SHP77 treated with DMSO at 0.1 percent for 48 hours (cell line): ENCODE results near the gene PGLYRP4.
"Not testable (repeated sequence)": the region's sequence is repeated elsewhere in the genome, so short reads cannot be mapped to it uniquely, and the experiment has no call there.

ENCODE experiments used
- DNase-seq: peaks from one replicate; lab custom pipeline; 2025; lab: John Stamatoyannopoulos, UW

The PGLYRP4 gene

DNA sequence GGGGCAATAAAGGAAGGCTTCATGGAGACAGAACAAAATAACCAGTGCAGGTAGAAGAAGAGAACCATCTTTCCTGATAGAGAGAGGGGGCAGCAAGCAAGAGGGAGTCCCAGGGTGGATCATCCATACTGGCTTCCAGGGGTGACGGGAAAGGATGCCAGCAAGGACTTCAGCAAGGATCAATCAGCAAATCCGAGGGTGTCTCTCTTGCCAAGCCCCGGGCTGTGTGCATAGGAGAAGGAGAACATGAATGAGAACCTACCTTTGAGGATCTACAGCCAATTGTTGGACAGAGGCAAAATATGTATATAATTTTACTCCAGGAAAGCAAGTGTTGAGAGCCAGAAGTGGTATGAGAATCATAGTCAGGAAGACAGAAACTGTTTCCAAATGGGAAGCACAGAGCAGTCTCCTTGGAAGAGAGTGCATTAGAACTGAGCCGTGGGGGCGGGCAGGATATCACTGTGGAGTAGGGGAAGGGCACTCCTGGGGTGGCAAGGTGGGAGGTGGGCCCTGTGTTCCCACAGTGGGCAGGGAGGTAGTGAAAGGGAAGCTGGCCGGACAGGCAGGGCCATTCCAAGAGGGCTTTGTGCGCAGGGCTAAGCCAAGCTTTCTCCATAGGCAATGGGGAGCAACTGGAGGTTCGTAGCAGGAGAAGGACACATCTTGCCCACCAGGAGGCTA lies 7.9 kb upstream of the PGLYRP4 start:
- DNase-seq: no peak

DNA sequence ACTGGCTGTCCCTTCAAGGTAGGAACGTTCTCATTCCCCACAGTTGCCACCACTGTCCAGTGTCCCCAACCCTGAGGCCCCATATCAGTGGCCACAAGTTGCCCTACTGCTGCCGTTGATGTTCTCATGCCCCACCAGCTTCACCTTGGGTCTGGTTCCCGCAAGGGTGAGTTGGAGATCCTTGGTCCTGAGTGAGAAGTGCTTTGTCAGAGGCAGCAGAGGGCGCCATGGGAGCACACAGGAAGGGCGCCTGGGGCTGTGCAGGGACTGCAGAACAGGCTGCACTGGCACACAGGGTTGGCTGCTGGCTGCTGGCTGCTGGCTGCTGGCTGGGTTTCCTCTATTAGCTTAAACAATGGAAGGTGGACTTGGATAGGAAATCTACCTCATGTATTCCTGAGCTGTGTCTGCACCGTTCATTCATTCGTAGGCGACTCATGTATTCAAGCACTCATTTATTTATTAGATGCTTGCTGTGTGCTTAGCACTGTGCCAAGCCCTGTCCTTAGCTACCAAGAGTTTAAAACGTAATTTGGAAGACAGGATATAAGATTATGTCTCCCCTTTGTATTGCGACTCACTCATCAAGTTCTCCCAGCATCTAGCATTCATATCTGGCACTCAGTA lies 6.9 kb upstream of the PGLYRP4 start:
- DNase-seq: peak; percentile 74

DNA sequence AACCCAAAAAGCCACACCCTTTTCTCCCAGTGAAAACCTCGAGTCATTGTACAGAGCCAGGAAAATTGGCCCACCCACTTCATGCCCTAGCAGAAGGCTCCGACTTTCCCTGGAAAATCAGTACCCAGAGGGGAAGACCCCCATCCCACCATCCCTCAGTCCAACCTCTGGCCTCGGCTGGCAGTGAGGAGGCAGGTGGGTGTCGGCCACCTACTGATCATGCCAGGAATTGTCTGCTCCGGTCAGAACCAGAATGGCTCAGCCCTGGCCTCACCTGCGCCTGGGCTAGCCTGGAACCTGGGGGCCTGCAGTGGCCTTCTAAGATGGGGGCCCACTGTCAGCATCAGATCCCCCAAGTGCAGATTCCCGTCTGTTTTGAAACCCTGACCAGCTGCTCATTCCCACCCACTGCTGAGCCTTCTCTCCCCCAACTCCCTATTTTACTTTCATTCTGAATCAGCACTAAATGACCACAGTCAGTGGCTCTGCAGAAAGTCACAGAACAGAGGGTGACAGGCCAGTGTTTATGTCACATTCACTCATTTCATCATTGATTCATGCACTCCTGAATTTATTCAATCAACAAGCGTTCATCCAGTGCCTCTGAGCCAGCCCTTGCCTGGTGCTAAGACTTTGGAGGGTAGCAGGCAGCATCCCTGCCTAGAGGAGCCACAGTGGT lies 6.0 kb upstream of the PGLYRP4 start:
- DNase-seq: no peak

DNA sequence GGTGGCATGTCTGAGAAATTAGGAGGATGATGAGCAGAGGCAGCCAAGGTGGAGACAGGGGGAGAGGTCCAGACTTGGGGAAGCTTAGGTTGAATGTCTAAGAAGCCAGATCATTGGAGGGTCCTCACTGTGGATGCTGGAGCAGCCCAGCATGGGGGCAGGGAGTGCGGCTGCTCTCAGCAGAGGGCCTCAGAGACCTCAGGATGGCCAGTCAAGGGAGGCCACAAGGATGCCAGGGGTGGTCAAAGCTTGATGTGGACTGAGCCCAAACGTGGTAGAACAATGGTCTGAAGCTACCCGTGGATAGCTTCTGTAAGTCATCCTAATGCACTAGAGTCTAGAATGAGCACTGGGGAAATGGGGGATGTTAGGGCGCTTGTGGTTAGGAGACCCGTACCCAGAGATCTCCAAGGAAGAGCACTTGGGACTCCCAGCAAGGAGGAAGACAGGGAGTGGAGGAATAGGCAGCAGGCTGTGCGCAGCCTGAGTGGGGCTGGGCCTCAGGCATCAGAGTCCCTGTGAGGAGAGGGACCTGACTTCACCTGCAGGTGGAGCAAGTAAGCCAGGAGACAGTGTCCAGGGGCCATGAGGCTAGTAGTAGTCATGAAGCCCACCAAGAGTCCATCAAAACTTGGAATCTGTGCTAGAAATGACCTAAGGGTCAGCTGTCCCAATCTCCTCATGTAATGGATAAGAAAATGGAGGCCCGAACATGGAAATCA lies 4.7 kb upstream of the PGLYRP4 start:
- peak; percentile 38 for DNase-seq

DNA sequence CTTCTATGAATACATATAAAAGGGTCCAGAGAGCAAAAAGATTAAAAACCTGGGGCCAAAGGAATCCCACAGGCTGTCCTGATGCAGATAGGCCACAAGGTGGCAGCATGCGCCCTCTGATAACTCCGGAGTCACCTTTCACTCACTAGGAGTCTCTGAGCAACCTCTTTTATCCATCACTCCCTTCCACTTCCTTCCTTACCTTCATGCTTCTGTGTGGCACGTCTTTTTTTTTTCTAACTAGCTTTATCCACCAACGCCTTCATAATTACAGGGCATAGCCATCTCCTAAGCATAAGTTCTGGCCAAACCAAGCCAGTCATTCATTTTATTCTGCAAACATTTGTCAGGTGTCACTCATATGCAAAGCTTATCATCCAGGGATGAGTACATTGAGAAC lies 3.9 kb upstream of the PGLYRP4 start:
- DNase-seq: peak; percentile 68

DNA sequence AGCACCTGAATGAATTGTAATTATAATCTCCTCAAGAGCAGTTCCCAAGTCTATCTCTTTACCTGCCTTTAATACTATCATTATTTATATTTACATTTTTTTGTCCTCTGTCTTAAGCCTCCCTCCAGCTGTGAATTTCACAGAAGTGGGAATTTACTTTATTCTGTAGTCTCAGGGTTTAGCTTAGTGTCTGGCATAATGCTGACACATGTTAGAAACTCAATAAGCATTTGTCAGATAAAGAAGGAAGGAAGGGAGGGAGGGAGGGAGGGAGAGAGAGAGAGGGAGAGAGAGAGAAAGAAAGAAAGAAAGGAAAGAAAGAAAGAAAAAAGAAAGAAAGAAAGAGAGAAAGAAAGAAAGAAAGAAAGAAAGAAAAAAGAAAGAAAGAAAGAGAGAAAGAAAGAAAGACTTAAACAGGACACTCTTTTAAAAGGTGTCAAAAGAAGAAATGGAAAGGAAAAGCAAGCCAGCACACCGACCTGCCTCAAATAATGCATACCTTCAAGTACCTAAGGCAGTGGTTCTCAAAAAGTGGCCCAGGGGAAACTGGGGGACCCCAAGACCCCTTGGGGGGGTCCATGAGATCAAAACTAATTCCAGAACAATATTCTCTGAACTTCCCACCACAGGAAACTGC lies 1.8 kb upstream of the PGLYRP4 start:
- DNase-seq: no peak

DNA sequence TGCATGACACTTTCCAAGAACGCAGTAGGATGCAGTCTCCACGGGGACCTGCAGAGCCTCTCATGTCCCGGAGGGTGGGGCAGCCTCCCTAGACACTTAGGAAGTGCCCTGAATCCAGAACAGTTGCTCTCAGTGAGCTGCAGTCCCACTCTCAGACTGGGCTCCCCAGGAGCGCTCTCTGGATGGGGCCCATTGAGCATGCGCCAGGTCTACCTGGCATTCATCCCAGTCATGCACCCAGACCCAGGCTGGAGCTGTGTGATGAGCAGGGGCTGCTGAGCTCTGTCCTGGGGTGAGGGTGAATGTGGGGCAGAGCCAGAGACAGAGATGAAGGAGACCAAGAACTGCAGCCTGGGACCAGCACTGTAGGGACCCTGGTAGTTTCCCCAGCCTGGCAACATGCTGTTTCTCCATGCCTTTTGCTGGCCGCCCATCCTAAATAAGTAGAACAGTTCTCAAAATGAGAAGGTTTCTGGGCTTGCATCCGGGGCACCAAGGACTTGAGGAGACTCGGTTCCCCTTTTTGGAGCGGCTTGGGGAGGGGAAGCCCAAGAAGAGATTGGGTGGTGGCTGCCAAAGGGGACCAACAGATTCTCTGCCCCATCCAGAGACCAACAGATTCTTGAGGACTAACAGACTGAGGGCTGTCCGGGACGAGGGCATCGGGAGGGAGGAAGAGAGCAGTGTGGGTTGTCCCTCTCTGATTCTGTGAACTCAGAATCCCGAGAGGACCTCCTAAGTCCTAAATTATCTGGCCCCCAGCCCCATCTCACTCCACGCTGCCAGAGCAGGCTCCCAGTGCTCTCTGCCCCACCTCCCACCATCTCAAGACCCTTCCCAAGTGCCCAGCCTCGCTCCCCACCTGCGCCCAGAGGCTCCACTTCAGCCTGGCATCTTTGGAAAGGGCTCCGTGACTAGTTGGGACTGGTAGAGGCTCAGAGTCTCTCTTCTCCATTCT lies 1.0 kb upstream of the PGLYRP4 start:
- DNase-seq: no peak

DNA sequence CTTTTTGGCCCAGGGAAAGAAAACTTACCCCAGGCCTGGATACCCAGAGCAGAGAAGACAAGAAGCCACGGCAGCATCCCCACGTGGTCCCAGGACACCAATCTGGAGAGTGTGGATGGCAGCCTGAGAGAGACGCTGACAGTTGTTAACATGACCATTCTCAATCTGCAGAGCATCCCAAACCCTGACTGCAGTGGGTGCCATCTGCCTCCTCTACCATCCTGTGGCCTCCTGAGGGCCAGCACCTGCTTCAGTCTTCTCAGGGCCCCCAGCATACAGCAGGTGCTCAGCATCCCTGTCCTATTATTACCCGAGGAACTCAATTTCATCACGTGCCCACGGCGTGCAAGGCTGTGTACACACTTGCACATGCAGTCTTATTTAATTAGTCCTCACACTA lies 785 bp downstream of the PGLYRP4 start:
- peak; percentile 23 for DNase-seq

DNA sequence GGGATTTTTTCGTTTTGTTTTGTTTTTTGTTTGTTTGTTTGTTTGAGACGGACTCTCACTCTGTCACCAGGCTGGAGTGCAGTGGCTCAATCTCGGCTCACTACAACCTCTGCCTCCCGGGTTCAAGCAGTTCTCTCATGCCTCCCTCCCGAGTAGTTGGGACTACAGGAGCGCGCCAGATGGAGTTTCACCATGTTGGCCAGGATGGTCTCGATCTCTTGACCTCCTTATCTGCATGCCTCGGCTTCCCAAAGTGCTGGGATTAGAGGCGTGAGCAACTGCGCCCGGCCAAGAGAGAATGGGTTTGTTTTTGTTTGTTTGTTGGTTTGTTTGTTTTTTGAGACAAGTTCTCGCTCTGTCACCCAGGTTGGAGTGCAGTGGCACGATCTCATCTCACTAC lies 1.6 kb downstream of the PGLYRP4 start:
- not testable (repeated sequence) for DNase-seq

DNA sequence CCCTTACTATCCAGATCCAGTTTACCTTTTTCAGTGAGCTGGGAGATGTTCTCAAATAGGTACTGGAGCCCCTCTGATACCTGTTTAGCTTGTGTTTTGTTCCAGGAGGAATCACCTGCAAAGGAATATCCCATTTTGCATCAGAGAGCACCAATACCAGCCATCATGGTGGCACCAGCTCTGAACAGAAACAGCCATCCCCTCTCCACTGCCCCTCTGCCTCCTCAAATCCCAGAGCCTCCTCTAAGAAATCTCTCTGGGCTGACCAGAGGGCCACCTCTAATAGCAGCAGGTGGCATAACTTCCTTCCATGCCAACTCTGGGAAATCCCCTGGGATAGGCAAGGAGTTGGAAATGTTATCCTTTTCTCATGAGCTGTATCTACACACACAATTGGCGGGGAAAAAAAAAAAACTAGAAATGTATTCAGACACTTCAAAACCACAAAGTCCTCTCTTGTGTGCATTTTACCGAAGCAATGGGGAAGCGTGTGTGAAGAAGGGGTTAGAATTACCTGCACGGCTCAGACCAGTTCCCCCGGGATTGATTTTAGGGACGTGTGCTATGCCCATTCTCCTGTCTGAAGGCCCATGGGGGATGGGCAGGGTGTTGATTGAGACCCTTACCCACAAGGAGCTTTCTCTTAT lies 2.4 kb downstream of the PGLYRP4 start:
- DNase-seq: no peak

DNA sequence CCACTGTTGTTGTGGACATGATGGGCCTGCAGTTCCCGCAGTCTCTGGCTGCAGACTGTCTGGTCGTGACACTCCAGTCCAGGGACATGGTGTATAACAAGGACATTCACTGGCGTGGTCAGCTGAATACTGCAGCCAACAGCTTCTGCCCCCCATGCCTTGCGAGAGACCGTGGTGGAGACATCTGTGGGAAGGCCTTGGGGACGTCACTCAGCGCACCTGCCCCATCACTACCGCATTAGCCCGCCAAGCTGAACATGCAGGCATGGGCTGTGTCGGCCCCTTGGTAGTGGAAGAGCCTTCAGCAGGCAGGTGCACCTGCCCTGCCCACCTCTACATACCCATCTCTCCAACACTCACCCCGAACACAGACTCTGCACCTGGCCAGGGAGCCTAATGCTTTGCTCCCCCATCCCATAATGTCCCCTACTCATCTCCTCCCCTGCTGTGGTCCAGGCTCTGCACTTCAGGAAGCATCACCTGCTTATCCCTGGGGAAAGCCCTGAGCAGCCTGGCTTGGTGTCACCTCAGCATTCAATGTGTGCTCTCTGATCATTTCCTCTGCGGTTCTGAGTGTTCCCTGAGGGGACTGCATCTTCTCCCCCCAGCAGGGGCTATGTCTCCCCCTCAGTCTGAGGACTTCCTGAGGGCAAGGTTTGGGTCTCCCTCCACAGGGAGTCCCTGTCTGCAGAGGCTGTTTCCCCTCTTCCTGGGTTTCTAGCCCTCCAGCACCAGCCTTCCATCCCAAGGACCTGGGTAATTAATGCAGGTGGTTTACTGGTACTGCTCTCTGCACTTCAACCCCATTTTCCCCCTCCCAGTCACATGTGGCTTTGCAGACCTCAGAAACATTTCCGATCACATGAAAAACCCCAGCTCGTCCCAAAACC lies 3.2 kb downstream of the PGLYRP4 start:
- no peak for DNase-seq

DNA sequence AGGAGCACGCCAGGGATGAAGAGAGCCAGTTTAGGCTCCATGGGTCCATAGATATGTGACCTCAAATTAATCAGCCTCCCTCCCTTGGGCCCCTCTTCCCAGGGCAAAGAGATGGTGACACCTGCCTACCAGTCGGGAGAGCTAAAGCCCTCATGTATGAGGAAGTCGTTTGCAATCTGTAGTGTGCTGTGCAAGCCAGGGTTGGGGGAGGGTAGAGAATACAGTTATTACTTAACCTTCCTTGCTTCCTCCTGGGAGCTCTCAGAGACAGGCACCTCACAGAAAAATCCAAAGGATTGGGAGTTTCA lies 4.0 kb downstream of the PGLYRP4 start:
- no peak for DNase-seq

DNA sequence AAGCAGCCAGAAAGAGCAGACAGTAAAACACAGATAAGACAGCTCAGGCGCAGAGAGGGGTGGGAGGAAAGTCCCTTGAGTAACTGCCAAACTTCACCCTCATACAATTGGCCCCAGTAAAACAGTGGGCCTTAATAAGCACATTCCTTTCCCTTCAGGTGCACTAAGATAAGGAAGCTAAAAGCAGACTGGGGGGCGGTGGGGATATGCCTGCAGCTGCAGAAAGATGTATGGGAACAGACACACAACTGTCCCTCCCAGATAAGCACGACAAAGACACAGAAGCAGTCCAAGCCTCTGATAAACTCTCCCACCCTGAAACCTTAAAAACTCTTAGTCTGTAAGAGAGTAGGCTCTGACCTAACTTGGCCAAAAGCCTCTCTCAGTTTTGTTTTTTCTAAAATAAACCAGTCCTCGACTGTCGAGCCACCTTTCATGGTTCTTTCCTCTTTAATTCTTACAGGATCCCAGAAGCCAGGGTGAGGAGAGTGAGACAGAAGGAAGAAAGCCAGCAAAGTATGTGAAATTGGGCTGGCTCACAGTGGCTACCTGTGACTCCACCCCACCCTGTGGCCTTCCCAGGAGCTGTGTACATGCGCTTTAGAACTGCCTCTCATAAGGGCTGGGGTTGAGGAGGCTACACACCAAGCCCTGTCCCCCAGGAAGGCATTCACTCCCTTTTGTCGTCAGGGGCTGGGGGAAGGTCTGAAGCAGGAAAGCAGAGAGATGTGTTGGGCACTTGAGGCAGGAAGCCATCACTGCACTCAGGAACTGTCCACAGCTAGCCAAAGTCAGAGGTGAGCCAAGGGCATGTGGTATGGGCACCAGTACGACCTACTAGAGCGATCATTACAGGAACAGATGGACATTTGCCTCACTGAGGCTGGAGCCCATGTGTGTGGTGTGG lies 4.6 kb downstream of the PGLYRP4 start:
- no peak for DNase-seq

DNA sequence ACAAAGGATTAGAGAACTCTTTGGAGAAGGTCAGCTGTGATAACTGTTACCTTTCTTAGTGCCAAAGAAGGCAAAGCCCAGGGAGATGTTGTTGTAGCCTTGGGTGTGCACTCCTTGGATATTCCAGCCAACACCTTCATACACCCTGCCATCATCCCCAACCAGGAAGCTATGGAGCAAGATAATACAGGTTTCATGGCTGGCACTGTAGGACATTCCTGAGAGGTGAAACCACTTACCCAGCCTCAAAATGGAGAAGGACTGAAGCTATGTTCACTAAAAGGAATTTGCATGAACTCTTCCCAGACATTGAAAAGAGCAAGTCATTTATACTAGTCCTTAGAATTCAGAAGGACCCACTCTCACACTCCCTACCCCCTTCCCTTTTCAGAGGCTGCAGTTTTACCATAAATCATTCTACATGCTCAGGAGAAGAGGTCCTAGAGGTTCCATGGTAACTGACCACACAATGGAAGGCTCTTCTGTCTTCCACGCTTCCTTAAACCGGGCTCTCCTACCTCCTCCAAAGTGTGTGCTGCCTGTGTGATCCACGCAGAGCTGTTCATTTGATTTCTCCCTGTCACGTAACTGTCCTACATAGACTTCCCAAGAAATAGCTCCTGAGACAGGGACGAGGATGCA lies 5.5 kb downstream of the PGLYRP4 start:
- DNase-seq: no peak

DNA sequence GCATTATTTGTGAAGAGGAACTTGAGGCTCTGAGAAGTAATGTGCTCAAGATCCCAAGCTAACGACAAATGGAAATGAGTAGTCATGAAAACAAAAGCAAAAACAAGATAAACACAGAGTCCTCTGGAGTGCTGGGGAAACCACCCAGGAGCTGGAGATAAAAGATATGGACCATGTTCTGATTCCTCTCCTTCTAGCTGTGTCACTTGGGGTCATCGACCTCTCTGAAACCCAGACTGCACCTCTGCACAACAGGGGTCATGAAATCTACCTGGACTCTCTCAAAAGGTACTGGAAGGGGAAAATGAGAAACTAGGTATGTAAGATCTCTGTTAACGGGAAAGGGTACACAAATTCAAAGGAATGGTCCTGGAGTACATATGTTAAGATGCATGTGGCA lies 6.5 kb downstream of the PGLYRP4 start:
- no peak for DNase-seq

DNA sequence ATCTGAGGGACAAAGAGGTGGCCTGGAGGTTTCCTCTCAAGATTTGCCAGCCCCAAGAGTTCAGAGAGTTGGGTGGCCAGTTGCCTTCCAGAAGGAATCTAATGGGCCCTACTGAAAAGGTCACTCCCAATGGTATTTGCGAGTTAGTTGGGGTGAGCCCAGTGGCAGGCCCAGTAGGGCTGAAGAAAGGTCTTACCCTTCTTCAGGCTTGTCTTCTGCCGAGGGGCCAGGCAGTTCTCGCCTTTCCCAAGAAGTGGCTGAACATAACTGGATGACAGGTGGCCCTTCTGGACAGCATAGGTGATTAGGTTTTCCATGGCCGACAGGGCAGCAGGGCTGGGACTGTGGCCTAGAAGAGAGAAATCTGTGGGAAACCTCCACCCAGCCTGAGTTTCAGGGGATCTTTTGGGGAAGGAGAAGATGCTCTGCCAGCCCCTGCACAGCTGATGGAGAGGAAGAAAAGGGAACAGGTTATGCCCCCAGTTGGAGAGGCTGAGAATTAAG lies 7.2 kb downstream of the PGLYRP4 start:
- no peak for DNase-seq

DNA sequence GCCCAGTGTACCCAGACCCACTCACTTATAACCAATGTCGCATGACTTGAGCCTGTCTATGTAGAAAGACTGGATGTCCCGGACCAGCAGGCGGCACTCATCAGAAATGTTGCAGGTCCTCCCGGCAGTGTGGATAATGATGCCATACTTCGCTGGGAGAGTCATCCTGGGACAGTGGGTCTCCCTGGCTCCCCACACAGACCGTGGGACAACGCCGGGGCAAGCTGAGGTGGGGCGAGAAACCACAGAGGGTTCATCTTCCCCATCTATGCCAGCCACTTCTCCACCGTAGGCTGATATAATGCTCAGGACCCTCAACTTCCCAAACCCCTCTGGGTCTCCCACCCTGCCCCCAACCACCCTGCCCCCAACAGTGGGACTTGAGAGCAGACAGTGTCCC lies 8.3 kb downstream of the PGLYRP4 start:
- DNase-seq: no peak

DNA sequence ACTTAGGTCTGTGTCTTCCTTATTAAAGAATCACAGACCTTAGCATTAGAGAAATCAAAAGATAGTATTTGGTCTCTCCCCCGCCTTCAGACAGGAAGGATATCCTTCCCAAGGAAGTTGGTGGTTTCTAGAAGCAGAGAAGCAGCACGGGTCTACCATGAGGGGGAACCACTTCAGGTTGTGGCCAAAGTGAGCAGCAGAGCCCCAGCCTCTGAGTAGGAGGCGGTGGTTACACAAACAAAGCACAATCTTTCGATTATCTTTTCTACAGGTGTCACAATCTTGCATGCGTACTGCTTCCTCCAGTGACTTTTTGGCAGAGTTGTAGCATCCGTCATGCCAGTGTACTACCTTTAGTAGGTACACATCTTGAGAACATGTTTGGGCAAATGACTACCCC lies 8.8 kb downstream of the PGLYRP4 start:
- no peak for DNase-seq
